Fibroblast of lung (primary cell): ENCODE data around the gene ASGR1. TPM values are rescaled to one million over a fixed set of nuclear protein-coding genes. Genes with fewer than 3 reads are reported as not detected.
"Not testable (repeated sequence)": the region's sequence is repeated elsewhere in the genome, so short reads cannot be mapped to it uniquely, and the experiment has no call there.

Source experiments
- DNase-seq, 2 donors: peaks; one replicate each; pipeline versions ENCODE4 v3.0.0 to v3.0.0-alpha.2; 2010; ENCODE audit warnings: low read depth in 2 of 2
- H2AFZ ChIP-seq: 2 replicates; pipeline ENCODE4 v1.5.1; 2012; ENCODE audit warnings: low read length, control low read depth, inconsistent platforms
- H3K27ac ChIP-seq: 2 replicates; pipeline ENCODE4 v1.5.1; 2011; ENCODE audit warnings: low read length, control low read depth; ENCODE audit not compliant: insufficient read depth
- H3K27me3 ChIP-seq: 2 replicates; pipeline ENCODE4 v1.5.1; 2011; ENCODE audit warnings: mild to moderate bottlenecking, low read length; ENCODE audit not compliant: control insufficient read depth, insufficient read depth
- H3K36me3 ChIP-seq: 2 replicates; pipeline ENCODE4 v1.5.1; 2011; ENCODE audit warnings: low read length; ENCODE audit not compliant: control insufficient read depth, insufficient read depth
- H3K4me1 ChIP-seq: 2 replicates; pipeline ENCODE4 v1.5.1; 2011; ENCODE audit warnings: low read length; ENCODE audit not compliant: control insufficient read depth, insufficient read depth; ENCODE audit errors: extremely low read depth
- H3K4me2 ChIP-seq: 2 replicates; pipeline ENCODE4 v1.5.1; 2011; ENCODE audit warnings: low read length, control low read depth; ENCODE audit not compliant: insufficient read depth; ENCODE audit errors: extremely low read depth
- H3K4me3 ChIP-seq, 4 experiments: fragments of 200-600 bp in 1 of 4; sonication (generic) in 1 of 4; replicated peaks in 1 of 4; 2 replicates each; pipeline ENCODE4 v1.5.1; 2011 to 2016; ENCODE audit warnings: low read length in 4 of 4, low read depth in 3 of 4, mild to moderate bottlenecking in 3 of 4, control low read depth in 2 of 4, inconsistent platforms in 1 of 4, mixed read lengths in 1 of 4; ENCODE audit not compliant: insufficient read depth in 1 of 4; ENCODE audit errors: control extremely low read depth in 1 of 4
- H3K79me2 ChIP-seq: 2 replicates; pipeline ENCODE4 v1.5.1; 2012; ENCODE audit warnings: mild to moderate bottlenecking, low read length, inconsistent platforms; ENCODE audit not compliant: control insufficient read depth, insufficient read depth
- H3K9ac ChIP-seq: 2 replicates; pipeline ENCODE4 v1.5.1; 2011; ENCODE audit warnings: mild to moderate bottlenecking, low read length, control low read depth; ENCODE audit not compliant: insufficient read depth
- H3K9me3 ChIP-seq: 2 replicates; pipeline ENCODE4 v1.5.1; 2012; ENCODE audit warnings: low read depth, low read length; ENCODE audit not compliant: control insufficient read depth, insufficient read depth
- H4K20me1 ChIP-seq: 2 replicates; pipeline ENCODE4 v1.5.1; 2011; ENCODE audit warnings: low read length; ENCODE audit not compliant: control insufficient read depth, insufficient read depth; ENCODE audit errors: extremely low read depth
- CTCF ChIP-seq, 2 donors: IDR thresholded peaks in 1 of 2; conservative IDR thresholded peaks in 1 of 2; 1 replicate in 1 of 2; 2 replicates in 1 of 2; pipeline ENCODE4 v1.5.1; 2011 to 2012; ENCODE audit warnings: low read length in 2 of 2, control low read depth in 1 of 2, inconsistent platforms in 1 of 2, low read depth in 1 of 2, mild to moderate bottlenecking in 1 of 2
- EZH2 ChIP-seq: IDR thresholded peaks from 2 replicates; pipeline ENCODE4 v1.5.1; 2012; ENCODE audit warnings: low read length, control low read depth, mild to moderate bottlenecking; ENCODE audit errors: missing control alignments
- polyA plus RNA-seq, 2 donors: library from polyadenylated mRNA; depleted of rRNA in 1 of 2; stranded (reverse) in 1 of 2; unstranded in 1 of 2; fragments of >200 nt; gene quantifications; 2 replicates each; pipeline ENCODE4 v1.2.1, GENCODE V29; 2011 to 2012; ENCODE audit warnings: missing spikeins in 1 of 2
- total RNA-seq: library from RNA; depleted of rRNA; stranded (reverse); fragments of >200 nt; gene quantifications from 2 replicates; pipeline ENCODE4 v1.2.1, GENCODE V29; 2014

The ASGR1 gene
- total and polyA plus RNA-seq, 2 donors (not counting 1 experiment from before 2014, with no cell fraction given): 0.14 to 0.66 TPM

GRCh38 chr17:7183433-7184090 is 4.4 kb upstream of the ASGR1 start:
- no peaks in the 10 kb centered on the region for H3K9me3 ChIP-seq

GRCh38 chr17:7182101-7182500 is 2.9 kb upstream of the ASGR1 start:
- DNase-seq, H3K36me3 ChIP-seq, H3K79me2 ChIP-seq, H3K4me2 ChIP-seq, H3K9ac ChIP-seq, H3K27ac ChIP-seq, H3K27me3 ChIP-seq, H3K4me3 ChIP-seq, H4K20me1 ChIP-seq, H3K9me3 ChIP-seq, H2AFZ ChIP-seq, H3K4me1 ChIP-seq: not testable (repeated sequence)

More at GRCh38 chr17:7183433-7184090, 4.4 kb upstream of the ASGR1 start:
- no peak overlapping the region for H3K4me2 ChIP-seq
- H2AFZ ChIP-seq: no peak overlapping the region
- TF ChIP-seq CTCF (conservative IDR thresholded peaks at IDR 0.05 in 1 of 2, IDR thresholded peaks at IDR 0.05 in 1 of 2; ENCODE audit: low read depth in 1 of 2, low read length in 2 of 2) (no peak), EZH2 (no peak)
- H3K4me3 ChIP-seq: no peak overlapping the region
- H3K36me3 ChIP-seq: no peaks in the 10 kb centered on the region
- H3K79me2 ChIP-seq: no peaks in the 10 kb centered on the region
- no peak overlapping the region for H3K9ac ChIP-seq
- no peaks in the 10 kb centered on the region for H4K20me1 ChIP-seq
- no peaks in the 10 kb centered on the region for H3K4me1 ChIP-seq
- no peak for DNase-seq
- H3K27me3 ChIP-seq: no peaks in the 10 kb centered on the region
- no peak overlapping the region for H3K27ac ChIP-seq

GRCh38 chr17:7178973-7179316 is 225 bp downstream of the ASGR1 start:
- Histone ChIP-seq H3K4me1 (no peaks in the 10 kb centered on the region), H3K4me3 (no peak overlapping the region), H3K79me2 (no peaks in the 10 kb centered on the region), H3K9ac (no peak overlapping the region), H3K27me3 (peaks cover 2% of the 10 kb centered on the region), H2AFZ (no peak overlapping the region), H3K27ac (no peak overlapping the region), H3K36me3 (no peaks in the 10 kb centered on the region), H3K9me3 (no peaks in the 10 kb centered on the region), H3K4me2 (no peak overlapping the region), H4K20me1 (no peaks in the 10 kb centered on the region)
- TF ChIP-seq CTCF (conservative IDR thresholded peaks at IDR 0.05 in 1 of 2, IDR thresholded peaks at IDR 0.05 in 1 of 2; ENCODE audit: low read depth in 1 of 2, low read length in 2 of 2): no peak
- no peak for TF ChIP-seq EZH2
- DNase-seq: no peak
